HG03457 (cell line): ENCODE data around the gene CLMN.
"Not testable (repeated sequence)": the region's sequence is repeated elsewhere in the genome, so short reads cannot be mapped to it uniquely, and the experiment has no call there.

Experiments
- ATAC-seq: cut with Tn5 transposase; IDR thresholded peaks from one replicate; pipeline ENCODE4 v1.9.1; 2021; ENCODE audit warnings: moderate number of reproducible peaks; ENCODE audit not compliant: unreplicated experiment

Gene CLMN

GRCh38 chr14:95225251-95225887 is 94.3 kb downstream of the CLMN start:
- no peak for ATAC-seq

- no peak for ATAC-seq
Measured at GRCh38 chr14:95222870-95223398, 96.8 kb downstream of the CLMN start.

- no peak for ATAC-seq
Measured at GRCh38 chr14:95222151-95222631, 97.5 kb downstream of the CLMN start.

GRCh38 chr14:95221531-95221930 is 98.2 kb downstream of the CLMN start:
- ATAC-seq: no peak

- no peak for ATAC-seq
Measured at GRCh38 chr14:95220663-95221231, 99.0 kb downstream of the CLMN start.

GRCh38 chr14:95218472-95219193 is 101.1 kb downstream of the CLMN start:
- no peak for ATAC-seq

- ATAC-seq: no peak
Measured at GRCh38 chr14:95218006-95218405, 101.7 kb downstream of the CLMN start.

- no peak for ATAC-seq
Measured at GRCh38 chr14:95217391-95217900, 102.3 kb downstream of the CLMN start.

GRCh38 chr14:95216008-95216407 is 103.7 kb downstream of the CLMN start:
- ATAC-seq: no peak

GRCh38 chr14:95215094-95215725 is 104.5 kb downstream of the CLMN start:
- no peak for ATAC-seq

- ATAC-seq: no peak
Measured at GRCh38 chr14:95213774-95214173, 105.9 kb downstream of the CLMN start.

GRCh38 chr14:95211721-95212504 is 107.8 kb downstream of the CLMN start:
- peak; percentile 52 for ATAC-seq

GRCh38 chr14:95210699-95211098 is 109.0 kb downstream of the CLMN start:
- ATAC-seq: no peak

GRCh38 chr14:95208598-95208997 is 111.1 kb downstream of the CLMN start:
- ATAC-seq: no peak

- ATAC-seq: no peak
Measured at GRCh38 chr14:95207475-95208233, 112.1 kb downstream of the CLMN start.

GRCh38 chr14:95206534-95206933 is 113.2 kb downstream of the CLMN start:
- no peak for ATAC-seq

- no peak for ATAC-seq
Measured at GRCh38 chr14:95204705-95205104, 115.0 kb downstream of the CLMN start.

GRCh38 chr14:95201745-95202144 is 118.0 kb downstream of the CLMN start:
- ATAC-seq: not testable (repeated sequence)

- no peak for ATAC-seq
Measured at GRCh38 chr14:95200404-95200803, 119.3 kb downstream of the CLMN start.
